HEK293T (cell line): ENCODE results near the gene STAT6.
"Not testable (repeated sequence)": the region's sequence is repeated elsewhere in the genome, so short reads cannot be mapped to it uniquely, and the experiment has no call there.

Source experiments
- BHLHE40 ChIP-seq: fragments of 450-650 bp; IDR thresholded peaks from 2 replicates; pipeline ENCODE4 v1.6.1; 2016; ENCODE audit warnings: mild to moderate bottlenecking, moderate library complexity, borderline replicate concordance
- CTBP1 ChIP-seq: fragments of 450-650 bp; IDR thresholded peaks from 2 replicates; pipeline ENCODE4 v1.6.1; 2016; ENCODE audit warnings: borderline replicate concordance
- ELF4 ChIP-seq: fragments of 450-650 bp; IDR thresholded peaks from 2 replicates; pipeline ENCODE4 v1.6.1; 2017; ENCODE audit warnings: antibody characterized with exemption
- FOXA1 ChIP-seq: fragments of 450-650 bp; IDR thresholded peaks from 2 replicates; pipeline ENCODE4 v1.6.1; 2016; ENCODE audit warnings: mild to moderate bottlenecking
- FOXM1 ChIP-seq: fragments of 450-650 bp; IDR thresholded peaks from 2 replicates; pipeline ENCODE4 v1.6.1; 2017; ENCODE audit warnings: mild to moderate bottlenecking, borderline replicate concordance
- NFRKB ChIP-seq: fragments of 450-650 bp; IDR thresholded peaks from 2 replicates; pipeline ENCODE4 v1.6.1; 2016; ENCODE audit warnings: mild to moderate bottlenecking, moderate library complexity
- SP1 ChIP-seq: fragments of 450-650 bp; IDR thresholded peaks from 2 replicates; pipeline ENCODE4 v1.6.1; 2017
- SUZ12 ChIP-seq: fragments of 450-650 bp; IDR thresholded peaks from 2 replicates; pipeline ENCODE4 v1.6.1; 2016; ENCODE audit warnings: mild to moderate bottlenecking
- TARDBP ChIP-seq: fragments of 450-650 bp; IDR thresholded peaks from 2 replicates; pipeline ENCODE4 v1.6.1; 2016
- ZNF384 ChIP-seq: fragments of 450-650 bp; IDR thresholded peaks from 2 replicates; pipeline ENCODE4 v1.6.1; 2016

DNA sequence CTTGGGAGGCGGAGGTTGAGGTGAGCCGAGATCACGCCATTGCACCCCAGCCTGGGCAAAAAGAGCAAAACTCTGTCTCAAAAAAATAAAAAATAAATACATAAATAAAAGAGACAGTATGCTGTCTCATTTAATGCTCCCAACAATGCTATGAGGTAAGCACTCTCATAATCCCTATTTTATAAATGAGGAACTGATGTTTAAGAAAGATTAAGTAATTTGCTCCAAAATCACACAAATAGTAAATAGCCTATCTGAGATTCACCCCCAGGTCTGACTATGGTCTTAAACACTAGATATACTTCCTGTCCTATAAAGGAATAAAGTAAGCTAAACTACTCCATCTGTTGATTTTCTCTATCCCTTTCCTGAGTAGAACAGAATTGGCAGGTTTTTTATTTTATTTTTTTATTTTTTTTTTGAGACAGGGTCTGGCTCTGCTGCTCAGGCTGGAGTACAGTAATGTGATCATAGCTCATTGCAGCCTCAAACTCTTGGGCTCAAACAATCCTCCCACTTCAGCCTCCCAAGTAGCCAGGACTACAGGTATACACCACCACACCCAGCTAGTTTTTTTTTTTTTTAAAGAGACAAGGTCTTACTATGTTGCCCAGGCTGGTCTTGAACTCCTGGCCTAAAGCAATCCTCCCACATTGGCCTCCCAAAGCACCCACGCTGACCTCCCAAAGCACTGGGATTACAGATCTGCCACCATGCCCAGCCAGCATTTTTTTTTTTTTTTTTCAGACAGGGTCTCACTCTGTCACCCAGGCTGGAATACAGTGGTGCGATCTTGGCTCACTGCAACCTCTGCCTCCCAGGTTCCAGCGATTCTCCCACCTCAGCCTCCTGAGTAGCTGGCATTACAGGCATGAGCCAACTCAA lies 37.4 kb downstream of the STAT6 start:
- TF ChIP-seq BHLHE40, TARDBP, NFRKB, SP1, ZNF384, FOXA1, SUZ12, ELF4, CTBP1, FOXM1: not testable (repeated sequence)
